ENCODE results near the gene RBSN.

The RBSN gene

GRCh38 chr3:15102256-15102655, 3.3 kb upstream of the RBSN start:
- H3K4me1 ChIP-seq (ENCODE audit: control insufficient read depth in 1 of 2, insufficient read depth in 2 of 2, low read length in 2 of 2) = peaks cover 10% of the 10 kb centered on the region in 2 experiments
- no CpG with 5 or more reads among the region's 4 CpGs for WGBS (ENCODE audit: extremely low coverage, insufficient coverage, insufficient read length)
- no peak overlapping the region for H3K18ac ChIP-seq (ENCODE audit: low read length)

GRCh38 chr3:15099364-15100098, 583 bp upstream of the RBSN start:
- Histone ChIP-seq H3K79me2 (ENCODE audit: control insufficient read depth, insufficient read depth, low read length, poor library complexity) (peaks cover 4% of the 10 kb centered on the region), H3K4me3 (ENCODE audit: low read depth, low read length) (peak overlapping the region; percentile 77), H4K91ac (ENCODE audit: low read depth, low read length) (peak overlapping the region; percentile 52), H2AK5ac (ENCODE audit: low read length) (peak overlapping the region; percentile 18), H3K18ac (ENCODE audit: low read length) (peak overlapping the region; percentile 67), H3K4me2 (ENCODE audit: low read length) (peak overlapping the region; percentile 77), H3K23ac (ENCODE audit: low read length) (no peak overlapping the region), H2BK5ac (ENCODE audit: low read depth, low read length, poor library complexity) (peak overlapping the region; percentile 23), H3K27ac (ENCODE audit: low read depth, low read length) (no peak overlapping the region), H2BK12ac (ENCODE audit: low read length) (no peak overlapping the region), H3K79me1 (ENCODE audit: low read length) (peaks cover 8% of the 10 kb centered on the region), H3K4me1 (ENCODE audit: control insufficient read depth in 1 of 2, insufficient read depth in 2 of 2, low read length in 2 of 2) (peaks cover 10% of the 10 kb centered on the region in 2 experiments), H3K9me3 (ENCODE audit: insufficient read depth, low read depth, low read length) (no peaks in the 10 kb centered on the region), H4K12ac (ENCODE audit: low read depth, low read length) (peak overlapping the region; percentile 71), H3K4ac (ENCODE audit: low read depth, low read length) (peak overlapping the region; percentile 26), H3K9ac (ENCODE audit: low read length) (peak overlapping the region; percentile 83), H2AFZ (ENCODE audit: insufficient read depth, low read length, poor library complexity) (peak overlapping the region; percentile 80), H3K14ac (ENCODE audit: low read length) (peak overlapping the region; percentile 63), H3K27me3 (ENCODE audit: insufficient read depth, low read length) (no peaks in the 10 kb centered on the region), H4K8ac (ENCODE audit: low read depth, low read length) (peak overlapping the region; percentile 93), H3K36me3 (ENCODE audit: control insufficient read depth in 1 of 2, insufficient read depth in 2 of 2, low read length in 2 of 2) (peaks cover 8 to 11% of the 10 kb centered on the region in 2 experiments), H2BK120ac (ENCODE audit: insufficient read depth, low read length, poor library complexity) (peak overlapping the region; percentile 30)
- no peak for DNase-seq
- WGBS (ENCODE audit: extremely low coverage, insufficient coverage, insufficient read length) = no CpG with 5 or more reads among the region's 19 CpGs

More at GRCh38 chr3:15102256-15102655, 3.3 kb upstream of the RBSN start:
- Histone ChIP-seq H3K27ac (ENCODE audit: low read depth, low read length) (no peak overlapping the region), H2BK120ac (ENCODE audit: insufficient read depth, low read length, poor library complexity) (no peak overlapping the region), H3K27me3 (ENCODE audit: insufficient read depth, low read length) (no peaks in the 10 kb centered on the region), H3K36me3 (ENCODE audit: control insufficient read depth in 1 of 2, insufficient read depth in 2 of 2, low read length in 2 of 2) (no peaks in the 10 kb centered on the region), H2AFZ (ENCODE audit: insufficient read depth, low read length, poor library complexity) (no peak overlapping the region), H4K91ac (ENCODE audit: low read depth, low read length) (no peak overlapping the region), H3K4me2 (ENCODE audit: low read length) (no peak overlapping the region), H3K4me3 (ENCODE audit: low read depth, low read length) (no peak overlapping the region), H2BK5ac (ENCODE audit: low read depth, low read length, poor library complexity) (no peak overlapping the region), H3K23ac (ENCODE audit: low read length) (peak overlapping the region; percentile 14), H3K9ac (ENCODE audit: low read length) (no peak overlapping the region), H3K14ac (ENCODE audit: low read length) (no peak overlapping the region), H4K12ac (ENCODE audit: low read depth, low read length) (no peak overlapping the region), H3K9me3 (ENCODE audit: insufficient read depth, low read depth, low read length) (no peaks in the 10 kb centered on the region), H2AK5ac (ENCODE audit: low read length) (no peak overlapping the region), H3K4ac (ENCODE audit: low read depth, low read length) (no peak overlapping the region), H3K79me2 (ENCODE audit: control insufficient read depth, insufficient read depth, low read length, poor library complexity) (peaks cover 4% of the 10 kb centered on the region), H4K8ac (ENCODE audit: low read depth, low read length) (no peak overlapping the region), H3K79me1 (ENCODE audit: low read length) (peaks cover 8% of the 10 kb centered on the region), H2BK12ac (ENCODE audit: low read length) (no peak overlapping the region)
- no peak for DNase-seq

- H3K9me3 ChIP-seq (ENCODE audit: insufficient read depth, low read depth, low read length) = no peaks in the 10 kb centered on the region
- no peak overlapping the region for H4K91ac ChIP-seq (ENCODE audit: low read depth, low read length)
- no peak overlapping the region for H4K8ac ChIP-seq (ENCODE audit: low read depth, low read length)
- H3K27ac ChIP-seq (ENCODE audit: low read depth, low read length) = no peak overlapping the region
- H2BK120ac ChIP-seq (ENCODE audit: insufficient read depth, low read length, poor library complexity) = no peak overlapping the region
- no peak overlapping the region for H4K12ac ChIP-seq (ENCODE audit: low read depth, low read length)
- no peak overlapping the region for H2BK12ac ChIP-seq (ENCODE audit: low read length)
- H3K4me3 ChIP-seq (ENCODE audit: low read depth, low read length) = no peak overlapping the region
- H2AK5ac ChIP-seq (ENCODE audit: low read length) = no peak overlapping the region
- H3K23ac ChIP-seq (ENCODE audit: low read length) = peak overlapping the region; percentile 71
- peak overlapping the region; percentile 38 for H3K9ac ChIP-seq (ENCODE audit: low read length)
- DNase-seq = peak in 1 of 2 donors; percentile 16
- H3K27me3 ChIP-seq (ENCODE audit: insufficient read depth, low read length) = no peaks in the 10 kb centered on the region
- H3K4me1 ChIP-seq (ENCODE audit: control insufficient read depth in 1 of 2, insufficient read depth in 2 of 2, low read length in 2 of 2) = peaks cover 10% of the 10 kb centered on the region in 2 experiments
- H2AFZ ChIP-seq (ENCODE audit: insufficient read depth, low read length, poor library complexity) = no peak overlapping the region
- H3K79me1 ChIP-seq (ENCODE audit: low read length) = peaks cover 8% of the 10 kb centered on the region
- peak overlapping the region; percentile 1 for H3K18ac ChIP-seq (ENCODE audit: low read length)
- no CpG with 5 or more reads among the region's 6 CpGs for WGBS (ENCODE audit: extremely low coverage, insufficient coverage, insufficient read length)
- peak overlapping the region; percentile 82 for H3K4me2 ChIP-seq (ENCODE audit: low read length)
- peaks cover 16 to 19% of the 10 kb centered on the region in 2 experiments for H3K36me3 ChIP-seq (ENCODE audit: control insufficient read depth in 1 of 2, insufficient read depth in 2 of 2, low read length in 2 of 2)
- H3K79me2 ChIP-seq (ENCODE audit: control insufficient read depth, insufficient read depth, low read length, poor library complexity) = peaks cover 4% of the 10 kb centered on the region
- H3K4ac ChIP-seq (ENCODE audit: low read depth, low read length) = peak overlapping the region; percentile 22
- H2BK5ac ChIP-seq (ENCODE audit: low read depth, low read length, poor library complexity) = no peak overlapping the region
- no peak overlapping the region for H3K14ac ChIP-seq (ENCODE audit: low read length)
Measured at GRCh38 chr3:15097891-15098290, 1.1 kb downstream of the RBSN start.

GRCh38 chr3:15096046-15096445, 2.9 kb downstream of the RBSN start:
- Histone ChIP-seq H4K12ac (ENCODE audit: low read depth, low read length) (no peak overlapping the region), H2BK12ac (ENCODE audit: low read length) (no peak overlapping the region), H3K9ac (ENCODE audit: low read length) (no peak overlapping the region), H2BK120ac (ENCODE audit: insufficient read depth, low read length, poor library complexity) (no peak overlapping the region), H2AFZ (ENCODE audit: insufficient read depth, low read length, poor library complexity) (no peak overlapping the region), H3K9me3 (ENCODE audit: insufficient read depth, low read depth, low read length) (no peaks in the 10 kb centered on the region), H3K27ac (ENCODE audit: low read depth, low read length) (no peak overlapping the region), H2AK5ac (ENCODE audit: low read length) (no peak overlapping the region), H3K4me2 (ENCODE audit: low read length) (no peak overlapping the region), H3K23ac (ENCODE audit: low read length) (no peak overlapping the region), H4K8ac (ENCODE audit: low read depth, low read length) (no peak overlapping the region), H3K18ac (ENCODE audit: low read length) (no peak overlapping the region), H3K4ac (ENCODE audit: low read depth, low read length) (no peak overlapping the region), H2BK5ac (ENCODE audit: low read depth, low read length, poor library complexity) (no peak overlapping the region), H3K36me3 (ENCODE audit: control insufficient read depth in 1 of 2, insufficient read depth in 2 of 2, low read length in 2 of 2) (peaks cover 16 to 22% of the 10 kb centered on the region in 2 experiments), H3K14ac (ENCODE audit: low read length) (no peak overlapping the region), H3K79me1 (ENCODE audit: low read length) (peaks cover 8% of the 10 kb centered on the region), H3K4me1 (ENCODE audit: control insufficient read depth in 1 of 2, insufficient read depth in 2 of 2, low read length in 2 of 2) (peaks cover 10% of the 10 kb centered on the region in 2 experiments), H3K79me2 (ENCODE audit: control insufficient read depth, insufficient read depth, low read length, poor library complexity) (peaks cover 4% of the 10 kb centered on the region), H4K91ac (ENCODE audit: low read depth, low read length) (no peak overlapping the region), H3K27me3 (ENCODE audit: insufficient read depth, low read length) (no peaks in the 10 kb centered on the region), H3K4me3 (ENCODE audit: low read depth, low read length) (no peak overlapping the region)
- DNase-seq = no peak
- WGBS (ENCODE audit: extremely low coverage, insufficient coverage, insufficient read length) = no CpG with 5 or more reads among the region's 3 CpGs

Measured in trophoblast cell (in vitro differentiated cells and primary cell).